GM12878 (cell line): ENCODE results near the gene NANOS2.

Experiments
- ATF7 ChIP-seq: fragments of 450-650 bp; IDR thresholded peaks from 2 replicates; pipeline ENCODE4 v1.6.1; 2016; ENCODE audit warnings: low read depth, mild to moderate bottlenecking
- BMI1 ChIP-seq: fragments of 450-650 bp; IDR thresholded peaks from 2 replicates; pipeline ENCODE4 v1.6.1; 2016; ENCODE audit warnings: mild to moderate bottlenecking, moderate library complexity, borderline replicate concordance
- CBX3 ChIP-seq: fragments of 200-600 bp; sonication (generic); IDR thresholded peaks from 2 replicates; pipeline ENCODE4 v1.6.1; 2016; ENCODE audit warnings: low read depth, borderline replicate concordance
- CEBPZ ChIP-seq: fragments of 150-350 bp; IDR thresholded peaks from 2 replicates; pipeline ENCODE4 v1.6.1; 2016; ENCODE audit warnings: low read depth, low read length
- CTCF ChIP-seq, 3 experiments: IDR thresholded peaks in 2 of 3; conservative IDR thresholded peaks in 1 of 3; 2 replicates each; pipeline ENCODE4 v1.5.1; 2011; ENCODE audit warnings: low read depth in 3 of 3, low read length in 3 of 3, mild to moderate bottlenecking in 3 of 3, control low read depth in 2 of 3, moderate library complexity in 2 of 3, inconsistent platforms in 1 of 3, mixed read lengths in 1 of 3; ENCODE audit not compliant: control insufficient read depth in 2 of 3, insufficient read depth in 1 of 3; ENCODE audit errors: extremely low read depth in 1 of 3
- IKZF1 ChIP-seq: fragments of 450-650 bp; conservative IDR thresholded peaks from 2 replicates; pipeline ENCODE4 v1.6.1; 2017; ENCODE audit warnings: antibody characterized with exemption, mild to moderate bottlenecking
- MEF2A ChIP-seq: IDR thresholded peaks from 2 replicates; pipeline ENCODE4 v1.6.1; 2011; ENCODE audit warnings: low read depth, mild to moderate bottlenecking, low read length, moderate library complexity; ENCODE audit not compliant: insufficient read depth
- POLR2A ChIP-seq: IDR thresholded peaks from 2 replicates; pipeline ENCODE4 v1.6.1; 2011; ENCODE audit warnings: low read depth, mild to moderate bottlenecking, low read length
- POLR2AphosphoS2 ChIP-seq: IDR thresholded peaks from 2 replicates; pipeline ENCODE4 v1.6.1; 2011; ENCODE audit warnings: low read depth, mild to moderate bottlenecking, low read length, improper control_type of control experiment, moderate library complexity
- PRDM15 ChIP-seq: fragments of 450-650 bp; formaldehyde crosslinking; IDR thresholded peaks from 2 replicates; pipeline ENCODE4 v1.4.0; 2020; ENCODE audit warnings: mild to moderate bottlenecking, moderate library complexity
- SIX5 ChIP-seq: IDR thresholded peaks from 2 replicates; pipeline ENCODE4 v1.6.1; 2011; ENCODE audit warnings: mild to moderate bottlenecking, low read depth, low read length, moderate library complexity; ENCODE audit not compliant: severe bottlenecking

GRCh38 chr19:45931055-45931454 is 16.5 kb upstream of the NANOS2 start:
- TF ChIP-seq PRDM15 (CRISPR knock-in tag) (no peak), CTCF (IDR thresholded peaks at IDR 0.05 in 2 of 3, conservative IDR thresholded peaks at IDR 0.05 in 1 of 3; ENCODE audit: control insufficient read depth in 2 of 3, extremely low read depth in 1 of 3, insufficient read depth in 1 of 3, low read depth in 3 of 3, low read length in 3 of 3) (no peak), POLR2A (no peak), BMI1 (no peak), IKZF1 (no peak), MEF2A (no peak), POLR2AphosphoS2 (no peak), ATF7 (no peak), CEBPZ (no peak), SIX5 (no peak), CBX3 (no peak)
